NCI-H1105 treated with DMSO at 0.1 percent for 48 hours (cell line): Measurements from ENCODE around the gene SLC26A3.

ENCODE experiments used
- DNase-seq: peaks from one replicate; lab custom pipeline; 2025; lab: John Stamatoyannopoulos, UW

The SLC26A3 gene

GRCh38 chr7:107746006-107746405 is 57.0 kb downstream of the SLC26A3 start:
- no peak for DNase-seq

GRCh38 chr7:107744345-107744750 is 58.7 kb downstream of the SLC26A3 start:
- DNase-seq, result no peak

- peak; percentile 95 for DNase-seq
These were observed 59.3 kb downstream of the SLC26A3 start, which contains the start of gene CBLL1 for GRCh38 chr7:107743567-107744344. Gene CBLL1 (plus strand): TSS chr7:107744142. CDS start chr7:107744164, 22 bp downstream.

- DNase-seq, result peak; percentile 90
These were observed 60.1 kb downstream of the SLC26A3 start for GRCh38 chr7:107742678-107743566.

- DNase-seq, result no peak
These were observed 74.7 kb downstream of the SLC26A3 start for GRCh38 chr7:107728276-107728675.

GRCh38 chr7:107726356-107727130 is 76.5 kb downstream of the SLC26A3 start:
- no peak for DNase-seq

GRCh38 chr7:107725138-107725740 is 77.8 kb downstream of the SLC26A3 start:
- DNase-seq, result peak; percentile 55

GRCh38 chr7:107723255-107723654 is 79.8 kb downstream of the SLC26A3 start:
- DNase-seq, result no peak

GRCh38 chr7:107721286-107721685 is 81.7 kb downstream of the SLC26A3 start:
- no peak for DNase-seq

- DNase-seq, result no peak
These were observed 84.4 kb downstream of the SLC26A3 start for GRCh38 chr7:107718456-107719193.

GRCh38 chr7:107715531-107715930 is 87.5 kb downstream of the SLC26A3 start:
- DNase-seq, result no peak
